ENCODE results near the gene RXYLT1.

- TF ChIP-seq CTCF (IDR thresholded peaks at IDR 0.05) (no peak), POLR2AphosphoS5 (IDR thresholded peaks at IDR 0.05) (no peak)
Observed at GRCh38 chr12:63777340-63777739, 2.4 kb upstream of the RXYLT1 start.

Data from breast epithelium (tissue), 3 donors.